Keratinocyte (primary cell): ENCODE measurements around the gene TSHR. TPM values are rescaled to one million over a fixed set of nuclear protein-coding genes. Genes with fewer than 3 reads are reported as not detected.
"Not testable (repeated sequence)": the region's sequence is repeated elsewhere in the genome, so short reads cannot be mapped to it uniquely, and the experiment has no call there.

Source experiments
- DNase-seq: peaks from one replicate; pipeline ENCODE4 v3.0.0-alpha.2; 2011; ENCODE audit warnings: low read depth, missing footprints, low spot score
- FAIRE-seq: peaks from 2 replicates; lab custom pipeline; 2011; peaks lifted over from hg19 to GRCh38; lab: Jason Lieb, UNC
- H2AFZ ChIP-seq: 2 replicates; pipeline ENCODE4 v1.6.0; 2012; ENCODE audit warnings: low read length, control low read depth, inconsistent platforms; ENCODE audit not compliant: control insufficient read depth
- H3K27ac ChIP-seq: 2 replicates; pipeline ENCODE4 v1.5.1; 2011; ENCODE audit warnings: low read length; ENCODE audit not compliant: control insufficient read depth, insufficient read depth
- H3K27me3 ChIP-seq: 3 replicates; pipeline ENCODE4 v1.6.0; 2011; ENCODE audit warnings: low read length; ENCODE audit not compliant: control insufficient read depth, insufficient read depth; ENCODE audit errors: extremely low read depth
- H3K36me3 ChIP-seq, 2 experiments: 2 replicates in 1 of 2; 3 replicates in 1 of 2; pipeline ENCODE4 v1.5.1; 2011; ENCODE audit warnings: low read length in 2 of 2, mild to moderate bottlenecking in 1 of 2; ENCODE audit not compliant: control insufficient read depth in 2 of 2, insufficient read depth in 2 of 2; ENCODE audit errors: extremely low read depth in 1 of 2
- H3K4me1 ChIP-seq: 3 replicates; pipeline ENCODE4 v1.5.1; 2011; ENCODE audit warnings: low read length; ENCODE audit not compliant: control insufficient read depth, insufficient read depth; ENCODE audit errors: extremely low read depth
- H3K4me2 ChIP-seq: 3 replicates; pipeline ENCODE4 v1.6.0; 2011; ENCODE audit warnings: low read depth, low read length; ENCODE audit not compliant: control insufficient read depth, insufficient read depth; ENCODE audit errors: extremely low read depth
- H3K4me3 ChIP-seq, 3 experiments: fragments of 200-600 bp in 1 of 3; sonication (generic) in 1 of 3; 2 replicates in 2 of 3; 3 replicates in 1 of 3; pipeline ENCODE4 v1.5.1; 2011 to 2016; ENCODE audit warnings: low read length in 3 of 3, mild to moderate bottlenecking in 3 of 3, control low read depth in 2 of 3, inconsistent platforms in 1 of 3, low read depth in 1 of 3, mixed read lengths in 1 of 3, mixed run types in 1 of 3, moderate library complexity in 1 of 3; ENCODE audit not compliant: control insufficient read depth in 2 of 3, insufficient read depth in 2 of 3; ENCODE audit errors: extremely low read depth in 1 of 3
- H3K79me2 ChIP-seq: 2 replicates; pipeline ENCODE4 v1.6.0; 2012; ENCODE audit warnings: low read length; ENCODE audit not compliant: control insufficient read depth, insufficient read depth
- H3K9ac ChIP-seq: 3 replicates; pipeline ENCODE4 v1.6.0; 2011; ENCODE audit warnings: low read length; ENCODE audit not compliant: control insufficient read depth, insufficient read depth; ENCODE audit errors: extremely low read depth
- H3K9me1 ChIP-seq: 3 replicates; pipeline ENCODE4 v1.6.0; 2011; ENCODE audit warnings: low read length; ENCODE audit not compliant: control insufficient read depth, insufficient read depth; ENCODE audit errors: extremely low read depth
- H3K9me3 ChIP-seq: 2 replicates; pipeline ENCODE4 v1.5.1; 2012; ENCODE audit warnings: low read depth, low read length; ENCODE audit not compliant: control insufficient read depth
- H4K20me1 ChIP-seq: 3 replicates; pipeline ENCODE4 v1.6.0; 2011; ENCODE audit warnings: low read length; ENCODE audit not compliant: control insufficient read depth, insufficient read depth; ENCODE audit errors: extremely low read depth
- EZH2 ChIP-seq: IDR thresholded peaks from one replicate; pipeline ENCODE4 v1.6.1; 2012; ENCODE audit warnings: inconsistent platforms, mild to moderate bottlenecking, low read length, moderate library complexity
- dilution Hi-C: fragments of 300-500 bp; cut with MboI; formaldehyde crosslinking; loops from one replicate; pipeline ENCODE4 v1.7.0; 2020; ENCODE audit warnings: low sequenced_read_pairs; ENCODE audit not compliant: extremely low pct_ligation_motif_present
- polyA plus RNA-seq, 5 experiments: library from polyadenylated mRNA; depleted of rRNA in 3 of 5; stranded (reverse) in 3 of 5; stranded (forward) in 1 of 5; unstranded in 1 of 5; fragments of >200 nt; gene quantifications; 1 replicate in 1 of 5; 2 replicates in 3 of 5; 3 replicates in 1 of 5; pipeline versions ENCODE4 v1.2.1 to v1.2.3, GENCODE V29; 2011 to 2012; ENCODE audit warnings: missing spikeins in 2 of 5, low read depth in 1 of 5, low replicate concordance in 1 of 5
- TF ChIP-seq, protein P1 (sequence below), 3 experiments: IDR thresholded peaks in 1 of 3; conservative IDR thresholded peaks in 1 of 3; optimal IDR thresholded peaks in 1 of 3; 2 replicates in 2 of 3; 3 replicates in 1 of 3; pipeline versions ENCODE3 to v1.5.1; 2011; ENCODE audit warnings: low read length in 3 of 3, mild to moderate bottlenecking in 3 of 3, moderate library complexity in 2 of 3, control low read depth in 1 of 3, inconsistent platforms in 1 of 3; ENCODE audit not compliant: insufficient read depth in 2 of 3; ENCODE audit errors: extremely low read depth in 1 of 3

Gene TSHR
- polyA plus RNA-seq, 1 donor (not counting 4 experiments of a cell fraction or from before 2014, with no cell fraction given), result 0.03 TPM

DNA sequence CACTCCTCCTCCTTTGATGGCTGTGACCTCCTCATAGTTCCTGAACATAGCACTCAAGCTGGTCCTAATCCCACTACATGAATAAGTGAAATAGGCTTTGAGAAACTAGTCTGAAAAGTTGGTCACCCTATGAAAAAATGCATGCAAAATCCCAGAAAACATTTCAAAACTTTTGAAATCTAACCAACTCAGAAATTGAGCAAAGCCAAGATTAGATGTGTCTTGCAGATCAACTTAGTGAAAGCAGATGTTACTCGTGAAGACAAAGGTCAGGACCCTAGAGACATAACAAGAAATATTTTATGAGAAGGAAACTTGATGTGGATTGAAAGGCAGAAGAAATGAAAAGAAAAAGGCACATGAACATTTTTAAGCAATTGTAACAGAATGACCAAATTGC is 63.3 kb downstream of the TSHR start:
- Histone ChIP-seq H3K4me1 (no peaks in the 10 kb centered on the region), H3K27ac (no peak overlapping the region), H3K79me2 (no peaks in the 10 kb centered on the region), H3K4me2 (no peak overlapping the region), H4K20me1 (no peaks in the 10 kb centered on the region), H3K27me3 (no peaks in the 10 kb centered on the region), H3K4me3 (no peak overlapping the region), H3K36me3 (no peaks in the 10 kb centered on the region), H2AFZ (no peak overlapping the region), H3K9ac (no peak overlapping the region), H3K9me1 (no peaks in the 10 kb centered on the region), H3K9me3 (no peaks in the 10 kb centered on the region)
- DNase-seq, result no peak
- no peak for FAIRE-seq
- dilution Hi-C loops, result no loop called here
- TF ChIP-seq EZH2, result no peak
- TF ChIP-seq, protein P1, sequence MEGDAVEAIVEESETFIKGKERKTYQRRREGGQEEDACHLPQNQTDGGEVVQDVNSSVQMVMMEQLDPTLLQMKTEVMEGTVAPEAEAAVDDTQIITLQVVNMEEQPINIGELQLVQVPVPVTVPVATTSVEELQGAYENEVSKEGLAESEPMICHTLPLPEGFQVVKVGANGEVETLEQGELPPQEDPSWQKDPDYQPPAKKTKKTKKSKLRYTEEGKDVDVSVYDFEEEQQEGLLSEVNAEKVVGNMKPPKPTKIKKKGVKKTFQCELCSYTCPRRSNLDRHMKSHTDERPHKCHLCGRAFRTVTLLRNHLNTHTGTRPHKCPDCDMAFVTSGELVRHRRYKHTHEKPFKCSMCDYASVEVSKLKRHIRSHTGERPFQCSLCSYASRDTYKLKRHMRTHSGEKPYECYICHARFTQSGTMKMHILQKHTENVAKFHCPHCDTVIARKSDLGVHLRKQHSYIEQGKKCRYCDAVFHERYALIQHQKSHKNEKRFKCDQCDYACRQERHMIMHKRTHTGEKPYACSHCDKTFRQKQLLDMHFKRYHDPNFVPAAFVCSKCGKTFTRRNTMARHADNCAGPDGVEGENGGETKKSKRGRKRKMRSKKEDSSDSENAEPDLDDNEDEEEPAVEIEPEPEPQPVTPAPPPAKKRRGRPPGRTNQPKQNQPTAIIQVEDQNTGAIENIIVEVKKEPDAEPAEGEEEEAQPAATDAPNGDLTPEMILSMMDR (optimal IDR thresholded peaks at IDR 0.05 in 1 of 3, IDR thresholded peaks at IDR 0.05 in 1 of 3, conservative IDR thresholded peaks at IDR 0.05 in 1 of 3; ENCODE audit: extremely low read depth in 1 of 3, insufficient read depth in 2 of 3, low read length in 3 of 3), result no peak

GRCh38 chr14:81019113-81019512 is 63.7 kb downstream of the TSHR start:
- H3K9ac ChIP-seq, DNase-seq, H3K4me1 ChIP-seq, H3K27ac ChIP-seq, H3K4me2 ChIP-seq, H3K27me3 ChIP-seq, H3K79me2 ChIP-seq, H2AFZ ChIP-seq, FAIRE-seq, H3K4me3 ChIP-seq, H4K20me1 ChIP-seq, dilution Hi-C loops, H3K9me3 ChIP-seq, H3K36me3 ChIP-seq, H3K9me1 ChIP-seq: not testable (repeated sequence)

DNA sequence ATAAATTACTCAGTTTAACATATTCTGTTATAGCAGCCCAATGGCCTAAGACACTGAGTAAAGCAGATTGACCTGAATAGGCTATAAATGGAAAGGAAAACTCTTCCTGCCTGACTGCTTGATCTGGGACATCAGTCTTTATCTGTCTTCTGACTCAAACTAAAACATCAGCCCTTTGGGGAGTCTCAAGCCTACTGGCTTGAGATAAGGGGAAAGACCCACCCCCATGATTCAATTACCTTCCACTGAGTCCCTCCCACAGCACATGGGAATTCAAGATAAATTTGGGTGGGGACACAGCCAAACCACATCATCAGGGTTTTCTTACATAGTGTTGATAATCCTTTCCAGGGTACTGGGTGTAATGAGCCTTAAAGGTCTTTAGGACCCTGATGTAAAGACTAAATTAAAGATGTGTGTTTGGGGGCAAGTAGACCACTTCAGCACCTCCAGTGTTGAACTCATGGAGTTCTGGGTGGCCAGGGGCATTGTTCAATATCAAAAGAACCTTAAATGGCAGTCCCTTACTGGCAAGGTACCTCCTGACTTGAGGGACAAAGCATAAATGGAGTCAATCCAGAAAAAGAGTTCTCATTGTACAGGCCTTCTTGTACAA is 67.8 kb downstream of the TSHR start:
- no peak overlapping the region for H3K4me2 ChIP-seq
- dilution Hi-C loops, result no loop called here
- FAIRE-seq (no peak), DNase-seq (no peak)
- H3K27me3 ChIP-seq, result no peaks in the 10 kb centered on the region
- TF ChIP-seq EZH2, result no peak
- TF ChIP-seq, protein P1 (optimal IDR thresholded peaks at IDR 0.05 in 1 of 3, IDR thresholded peaks at IDR 0.05 in 1 of 3, conservative IDR thresholded peaks at IDR 0.05 in 1 of 3; ENCODE audit: extremely low read depth in 1 of 3, insufficient read depth in 2 of 3, low read length in 3 of 3), result no peak
- no peak overlapping the region for H3K27ac ChIP-seq
- no peak overlapping the region for H2AFZ ChIP-seq
- no peak overlapping the region for H3K9ac ChIP-seq
- no peaks in the 10 kb centered on the region for H3K36me3 ChIP-seq
- H3K4me3 ChIP-seq, result no peak overlapping the region
- no peaks in the 10 kb centered on the region for H3K79me2 ChIP-seq
- H3K4me1 ChIP-seq, result no peaks in the 10 kb centered on the region
- no peaks in the 10 kb centered on the region for H3K9me1 ChIP-seq
- H3K9me3 ChIP-seq, result no peaks in the 10 kb centered on the region
- H4K20me1 ChIP-seq, result no peaks in the 10 kb centered on the region
